Endodermal cell (in vitro differentiated cells): Measurements from ENCODE around the gene ARHGEF18. TPM values are rescaled to one million over a fixed set of nuclear protein-coding genes. Genes with fewer than 3 reads are reported as not detected.

Experiments used
- DNase-seq: peaks from one replicate; pipeline ENCODE4 v3.0.0-alpha.2; 2017
- H3K27ac ChIP-seq: 2 replicates; pipeline ENCODE4 v1.5.1; 2013; ENCODE audit warnings: mild to moderate bottlenecking, low read depth, low read length, moderate library complexity
- H3K27me3 ChIP-seq: 2 replicates; pipeline ENCODE4 v1.6.1; 2013; ENCODE audit warnings: mild to moderate bottlenecking, low read length, moderate library complexity; ENCODE audit not compliant: insufficient read depth, control insufficient read depth, poor library complexity, severe bottlenecking
- H3K36me3 ChIP-seq: 2 replicates; pipeline ENCODE4 v1.7.0; 2013; ENCODE audit warnings: mild to moderate bottlenecking, low read length, moderate library complexity; ENCODE audit not compliant: control insufficient read depth, insufficient read depth
- H3K4me1 ChIP-seq: one replicate; pipeline ENCODE4 v1.7.0; 2013; ENCODE audit warnings: low read length; ENCODE audit not compliant: control insufficient read depth, insufficient read depth
- H3K4me3 ChIP-seq: 2 replicates; pipeline ENCODE4 v1.5.1; 2013; ENCODE audit warnings: mild to moderate bottlenecking, low read length, moderate library complexity
- H3K9ac ChIP-seq: 2 replicates; pipeline ENCODE4 v1.6.1; 2013; ENCODE audit warnings: mild to moderate bottlenecking, low read length, moderate library complexity; ENCODE audit not compliant: poor library complexity, severe bottlenecking; ENCODE audit errors: extremely low read depth
- H3K9me3 ChIP-seq: 2 replicates; pipeline ENCODE4 v1.6.1; 2013; ENCODE audit warnings: mild to moderate bottlenecking, low read length, moderate library complexity; ENCODE audit not compliant: control insufficient read depth
- H3K27ac Mint-ChIP-seq: 2 replicates; pipeline ENCODE4 v1.8.0; 2020; ENCODE audit warnings: mixed read lengths
- H3K27me3 Mint-ChIP-seq: 2 replicates; pipeline ENCODE4 v1.8.0; 2021; ENCODE audit warnings: mild to moderate bottlenecking, mixed read lengths; ENCODE audit not compliant: insufficient read depth
- H3K36me3 Mint-ChIP-seq: 2 replicates; pipeline ENCODE4 v1.8.0; 2020; ENCODE audit warnings: low read depth, mixed read lengths
- H3K4me1 Mint-ChIP-seq: 2 replicates; pipeline ENCODE4 v1.8.0; 2020; ENCODE audit warnings: mixed read lengths
- H3K4me3 Mint-ChIP-seq: 2 replicates; pipeline ENCODE4 v1.8.0; 2020; ENCODE audit warnings: mild to moderate bottlenecking, moderate library complexity, mixed read lengths
- H3K9me3 Mint-ChIP-seq: 2 replicates; pipeline ENCODE4 v1.8.0; 2020; ENCODE audit warnings: mild to moderate bottlenecking, mixed read lengths
- CTCF ChIP-seq: fragments of 200-600 bp; sonication (generic); conservative IDR thresholded peaks from 2 replicates; pipeline ENCODE4 v1.5.0; 2021; ENCODE audit warnings: antibody characterized with exemption, mild to moderate bottlenecking
- WGBS, 2 experiments: methylation state at CpG; one replicate each; pipeline versions ENCODE4 v1.1.5 to v1.1.7; 2013; ENCODE audit warnings: missing lambda C conversion rate in 2 of 2, mixed read lengths in 1 of 2; ENCODE audit not compliant: insufficient coverage in 1 of 2, insufficient read length in 1 of 2; 5-methylcytosine and 5-hydroxymethylcytosine counted together
- total RNA-seq, 2 donors: library from RNA; stranded (reverse); fragmentation: NEBNext Ultra II Directional in 1 of 2; extraction: Animal tissue kit (Norgen Biotek cat#: 25700) in 1 of 2; gene quantifications; 2 replicates in 1 of 2; 3 replicates in 1 of 2; pipeline ENCODE4 v1.2.1, GENCODE V29; 2021

Gene ARHGEF18
- total RNA-seq, 2 donors from 2014 or later, result 51.7 to 53.3 TPM

GRCh38 chr19:7327802-7328201 is 20.9 kb upstream of the ARHGEF18 start:
- H3K9me3 ChIP-seq, result peaks cover 4% of the 10 kb centered on the region
- H3K27ac ChIP-seq, result no peak overlapping the region
- no peaks in the 10 kb centered on the region for H3K4me1 Mint-ChIP-seq
- no peak overlapping the region for H3K4me3 Mint-ChIP-seq
- H3K27me3 ChIP-seq, result no peaks in the 10 kb centered on the region
- TF ChIP-seq CTCF, result no peak
- no peaks in the 10 kb centered on the region for H3K36me3 ChIP-seq
- no peaks in the 10 kb centered on the region for H3K4me1 ChIP-seq
- no peak overlapping the region for H3K4me3 ChIP-seq
- peaks cover 7% of the 10 kb centered on the region for H3K9me3 Mint-ChIP-seq
- no peaks in the 10 kb centered on the region for H3K36me3 Mint-ChIP-seq
- H3K27ac Mint-ChIP-seq, result no peak overlapping the region
- H3K9ac ChIP-seq, result no peak overlapping the region
- peaks cover 1% of the 10 kb centered on the region for H3K27me3 Mint-ChIP-seq
- no CpG with 5 or more reads among the region's 1 CpG for WGBS, 2 experiments
- no peak for DNase-seq

GRCh38 chr19:7328647-7329046 is 20.1 kb upstream of the ARHGEF18 start:
- Mint-ChIP-seq H3K4me1 (no peaks in the 10 kb centered on the region), H3K36me3 (no peaks in the 10 kb centered on the region), H3K9me3 (peaks cover 7% of the 10 kb centered on the region), H3K27ac (no peak overlapping the region), H3K27me3 (peaks cover 1% of the 10 kb centered on the region), H3K4me3 (no peak overlapping the region)
- no peaks in the 10 kb centered on the region for H3K27me3 ChIP-seq
- peaks cover 4% of the 10 kb centered on the region for H3K9me3 ChIP-seq
- no peak overlapping the region for H3K9ac ChIP-seq
- no peak overlapping the region for H3K27ac ChIP-seq
- no peak for DNase-seq
- H3K4me3 ChIP-seq, result no peak overlapping the region
- no peaks in the 10 kb centered on the region for H3K4me1 ChIP-seq
- no peaks in the 10 kb centered on the region for H3K36me3 ChIP-seq
- 70 to 91% methylated on average over 1 to 4 of the region's 4 CpGs for WGBS, 2 experiments
- no peak for TF ChIP-seq CTCF

GRCh38 chr19:7331446-7331845 is 17.3 kb upstream of the ARHGEF18 start:
- DNase-seq, result no peak
- Mint-ChIP-seq H3K4me3 (no peak overlapping the region), H3K4me1 (no peaks in the 10 kb centered on the region), H3K36me3 (no peaks in the 10 kb centered on the region), H3K27me3 (no peaks in the 10 kb centered on the region), H3K9me3 (no peaks in the 10 kb centered on the region), H3K27ac (no peak overlapping the region)
- no peak for TF ChIP-seq CTCF
- Histone ChIP-seq H3K27me3 (no peaks in the 10 kb centered on the region), H3K27ac (no peak overlapping the region), H3K9ac (no peak overlapping the region), H3K4me1 (no peaks in the 10 kb centered on the region), H3K36me3 (no peaks in the 10 kb centered on the region), H3K4me3 (no peak overlapping the region), H3K9me3 (no peaks in the 10 kb centered on the region)
- WGBS, 2 experiments, result 78 to 90% methylated on average over 4 of the region's 4 CpGs
